ENCODE results near the gene PHACTR4.
"Not testable (repeated sequence)": the region's sequence is repeated elsewhere in the genome, so short reads cannot be mapped to it uniquely, and the experiment has no call there.

The PHACTR4 gene

GRCh38 chr1:28530456-28530855 lies 160.9 kb downstream of the PHACTR4 start:
- Histone ChIP-seq H3K4me1 (ENCODE audit: control insufficient read depth in 5 of 5, insufficient read depth in 5 of 5, low read length in 5 of 5) (no peaks in the 10 kb centered on the region), H3K27me3 (ENCODE audit: control insufficient read depth in 5 of 5, insufficient read depth in 4 of 5, low read length in 5 of 5) (no peaks in the 10 kb centered on the region), H3K4me3 (ENCODE audit: low read depth in 1 of 5, low read length in 5 of 5) (no peak overlapping the region), H3K9ac (ENCODE audit: low read length in 5 of 5) (no peak overlapping the region), H3K27ac (ENCODE audit: low read depth, low read length) (no peak overlapping the region), H3K36me3 (ENCODE audit: control insufficient read depth in 5 of 5, insufficient read depth in 5 of 5, low read length in 5 of 5) (peaks cover 0 to 22% (median 20%) of the 10 kb centered on the region in 5 donors), H3K9me3 (ENCODE audit: control insufficient read depth in 5 of 5, low read length in 5 of 5) (no peaks in the 10 kb centered on the region)

DNA sequence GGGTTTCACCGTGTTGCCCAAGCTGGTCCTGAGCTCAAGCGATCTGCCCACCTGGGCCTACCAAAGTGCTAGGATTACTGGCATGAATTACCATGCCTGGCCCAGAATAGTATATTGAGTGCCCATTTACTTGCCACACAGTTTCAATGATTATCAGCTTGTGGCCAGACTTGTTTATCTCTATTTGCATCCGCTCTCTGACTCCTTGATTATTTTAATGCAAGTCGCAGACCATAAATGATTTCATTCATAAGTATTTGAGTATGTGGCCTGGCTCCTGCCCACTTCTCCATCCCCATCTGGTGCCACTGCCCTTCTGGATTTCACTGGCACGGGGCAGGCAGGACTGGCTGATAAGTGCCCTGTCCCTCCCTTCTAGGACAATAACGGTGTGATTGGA lies 165.1 kb downstream of the PHACTR4 start:
- Histone ChIP-seq H3K4me1 (ENCODE audit: control insufficient read depth in 5 of 5, insufficient read depth in 5 of 5, low read length in 5 of 5) (peaks cover 0 to 3% (median 0%) of the 10 kb centered on the region in 5 donors), H3K9me3 (ENCODE audit: control insufficient read depth in 5 of 5, low read length in 5 of 5) (no peaks in the 10 kb centered on the region), H3K9ac (ENCODE audit: low read length in 5 of 5) (no peak overlapping the region), H3K27me3 (ENCODE audit: control insufficient read depth in 5 of 5, insufficient read depth in 4 of 5, low read length in 5 of 5) (no peaks in the 10 kb centered on the region), H3K36me3 (ENCODE audit: control insufficient read depth in 5 of 5, insufficient read depth in 5 of 5, low read length in 5 of 5) (peaks cover 0 to 47% (median 42%) of the 10 kb centered on the region in 5 donors), H3K4me3 (ENCODE audit: low read depth in 1 of 5, low read length in 5 of 5) (no peak overlapping the region), H3K27ac (ENCODE audit: low read depth, low read length) (no peak overlapping the region)

GRCh38 chr1:28535180-28535579 lies 165.6 kb downstream of the PHACTR4 start:
- Histone ChIP-seq H3K4me3 (ENCODE audit: low read depth in 1 of 5, low read length in 5 of 5) (no peak overlapping the region), H3K9me3 (ENCODE audit: control insufficient read depth in 5 of 5, low read length in 5 of 5) (no peaks in the 10 kb centered on the region), H3K36me3 (ENCODE audit: control insufficient read depth in 5 of 5, insufficient read depth in 5 of 5, low read length in 5 of 5) (peaks cover 0 to 47% (median 42%) of the 10 kb centered on the region in 5 donors), H3K9ac (ENCODE audit: low read length in 5 of 5) (no peak overlapping the region), H3K27ac (ENCODE audit: low read depth, low read length) (no peak overlapping the region), H3K27me3 (ENCODE audit: control insufficient read depth in 5 of 5, insufficient read depth in 4 of 5, low read length in 5 of 5) (no peaks in the 10 kb centered on the region), H3K4me1 (ENCODE audit: control insufficient read depth in 5 of 5, insufficient read depth in 5 of 5, low read length in 5 of 5) (peaks cover 0 to 3% (median 0%) of the 10 kb centered on the region in 5 donors)

DNA sequence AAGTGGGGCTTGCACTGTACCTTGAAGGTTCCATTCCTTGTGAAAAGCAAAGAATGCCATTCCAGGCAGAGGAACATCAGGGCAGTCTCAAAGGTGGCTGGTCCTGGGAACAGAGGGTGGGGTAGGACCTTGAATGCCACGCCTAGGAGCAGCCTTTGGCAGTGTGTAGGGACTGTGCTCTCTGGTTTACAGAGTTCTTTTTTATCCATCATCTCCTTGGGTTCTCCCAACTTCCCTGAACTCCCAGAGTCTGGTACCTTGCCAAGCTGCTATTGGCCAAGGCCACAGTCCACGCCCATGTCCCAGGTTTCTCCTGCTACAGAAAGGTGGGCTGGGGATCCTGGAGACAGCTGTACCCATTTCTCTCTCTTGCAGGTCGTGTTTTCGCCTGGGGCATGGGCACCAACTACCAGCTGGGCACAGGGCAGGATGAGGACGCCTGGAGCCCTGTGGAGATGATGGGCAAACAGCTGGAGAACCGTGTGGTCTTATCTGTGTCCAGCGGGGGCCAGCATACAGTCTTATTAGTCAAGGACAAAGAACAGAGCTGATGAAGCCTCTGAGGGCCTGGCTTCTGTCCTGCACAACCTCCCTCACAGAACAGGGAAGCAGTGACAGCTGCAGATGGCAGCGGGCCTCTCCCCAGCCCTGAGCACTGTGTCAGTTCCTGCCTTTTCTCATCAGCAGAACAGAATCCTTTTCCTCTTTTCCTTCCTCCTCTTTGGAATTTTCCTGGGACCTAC lies 168.1 kb downstream of the PHACTR4 start:
- no peak overlapping the region for H3K4me3 ChIP-seq (ENCODE audit: low read depth in 1 of 5, low read length in 5 of 5)
- H3K9me3 ChIP-seq (ENCODE audit: control insufficient read depth in 5 of 5, low read length in 5 of 5) = no peaks in the 10 kb centered on the region
- no peaks in the 10 kb centered on the region for H3K27me3 ChIP-seq (ENCODE audit: control insufficient read depth in 5 of 5, insufficient read depth in 4 of 5, low read length in 5 of 5)
- no peak overlapping the region for H3K9ac ChIP-seq (ENCODE audit: low read length in 5 of 5)
- H3K27ac ChIP-seq (ENCODE audit: low read depth, low read length) = no peak overlapping the region
- peaks cover 0 to 33% (median 31%) of the 10 kb centered on the region in 5 donors for H3K36me3 ChIP-seq (ENCODE audit: control insufficient read depth in 5 of 5, insufficient read depth in 5 of 5, low read length in 5 of 5)
- peaks cover 0 to 3% (median 0%) of the 10 kb centered on the region in 5 donors for H3K4me1 ChIP-seq (ENCODE audit: control insufficient read depth in 5 of 5, insufficient read depth in 5 of 5, low read length in 5 of 5)

DNA sequence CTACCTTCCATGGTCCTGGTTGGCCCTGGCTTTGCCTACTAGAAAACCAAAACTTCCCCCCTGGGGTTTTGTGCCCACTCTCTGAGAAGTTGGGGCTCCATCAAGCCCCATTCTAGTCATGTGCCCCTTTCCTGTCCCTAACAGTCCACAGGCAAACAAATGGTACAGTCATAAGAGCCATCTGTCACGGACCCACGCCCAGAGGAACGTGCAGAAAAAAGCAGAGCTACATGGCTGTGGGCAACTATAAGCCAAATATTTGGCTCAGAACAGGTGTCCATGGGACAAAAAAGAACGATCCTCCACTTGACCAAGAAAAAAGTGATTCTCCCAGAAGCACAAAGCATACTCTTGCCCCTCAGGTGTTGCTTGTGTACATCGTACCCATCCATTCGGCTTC lies 168.7 kb downstream of the PHACTR4 start:
- H3K27ac ChIP-seq (ENCODE audit: low read depth, low read length) = no peak overlapping the region
- H3K9ac ChIP-seq (ENCODE audit: low read length in 5 of 5) = no peak overlapping the region
- no peak overlapping the region for H3K4me3 ChIP-seq (ENCODE audit: low read depth in 1 of 5, low read length in 5 of 5)
- no peaks in the 10 kb centered on the region for H3K9me3 ChIP-seq (ENCODE audit: control insufficient read depth in 5 of 5, low read length in 5 of 5)
- H3K4me1 ChIP-seq (ENCODE audit: control insufficient read depth in 5 of 5, insufficient read depth in 5 of 5, low read length in 5 of 5) = peaks cover 0 to 3% (median 0%) of the 10 kb centered on the region in 5 donors
- no peaks in the 10 kb centered on the region for H3K27me3 ChIP-seq (ENCODE audit: control insufficient read depth in 5 of 5, insufficient read depth in 4 of 5, low read length in 5 of 5)
- peaks cover 0 to 33% (median 31%) of the 10 kb centered on the region in 5 donors for H3K36me3 ChIP-seq (ENCODE audit: control insufficient read depth in 5 of 5, insufficient read depth in 5 of 5, low read length in 5 of 5)

DNA sequence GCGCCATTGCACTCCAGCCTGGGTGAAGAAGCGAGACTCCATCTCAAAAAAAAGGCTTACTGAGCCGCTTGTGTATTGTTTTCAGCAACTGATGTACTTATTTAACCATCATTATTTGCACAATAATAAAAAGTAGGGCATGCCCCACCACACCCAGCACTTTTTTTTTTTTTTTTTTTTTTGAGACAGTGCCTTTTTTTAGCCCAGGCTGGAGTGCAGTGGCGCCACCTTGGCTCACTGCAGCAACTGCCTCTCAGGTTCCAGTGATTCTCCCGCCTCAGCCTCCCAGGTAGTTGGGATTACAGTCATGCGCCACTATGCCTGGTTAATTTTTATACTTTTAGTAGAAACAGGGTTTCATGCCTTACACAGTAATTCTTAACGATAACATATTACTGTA lies 171.1 kb downstream of the PHACTR4 start:
- no peak overlapping the region for H3K9ac ChIP-seq (ENCODE audit: low read length in 5 of 5)
- H3K27me3 ChIP-seq (ENCODE audit: control insufficient read depth in 5 of 5, insufficient read depth in 4 of 5, low read length in 5 of 5) = no peaks in the 10 kb centered on the region
- peaks cover 0 to 3% (median 0%) of the 10 kb centered on the region in 5 donors for H3K4me1 ChIP-seq (ENCODE audit: control insufficient read depth in 5 of 5, insufficient read depth in 5 of 5, low read length in 5 of 5)
- no peak overlapping the region for H3K27ac ChIP-seq (ENCODE audit: low read depth, low read length)
- H3K4me3 ChIP-seq (ENCODE audit: low read depth in 1 of 5, low read length in 5 of 5) = no peak overlapping the region
- no peaks in the 10 kb centered on the region for H3K9me3 ChIP-seq (ENCODE audit: control insufficient read depth in 5 of 5, low read length in 5 of 5)
- peaks cover 0 to 23% (median 20%) of the 10 kb centered on the region in 5 donors for H3K36me3 ChIP-seq (ENCODE audit: control insufficient read depth in 5 of 5, insufficient read depth in 5 of 5, low read length in 5 of 5)

GRCh38 chr1:28541414-28542015 lies 172.0 kb downstream of the PHACTR4 start:
- H3K36me3 ChIP-seq (ENCODE audit: control insufficient read depth in 5 of 5, insufficient read depth in 5 of 5, low read length in 5 of 5) = peaks cover 0 to 14% (median 12%) of the 10 kb centered on the region in 5 donors
- H3K9me3 ChIP-seq (ENCODE audit: control insufficient read depth in 5 of 5, low read length in 5 of 5); H3K9ac ChIP-seq (ENCODE audit: low read length in 5 of 5); H3K27me3 ChIP-seq (ENCODE audit: control insufficient read depth in 5 of 5, insufficient read depth in 4 of 5, low read length in 5 of 5); H3K4me3 ChIP-seq (ENCODE audit: low read depth in 1 of 5, low read length in 5 of 5); H3K4me1 ChIP-seq (ENCODE audit: control insufficient read depth in 5 of 5, insufficient read depth in 5 of 5, low read length in 5 of 5); H3K27ac ChIP-seq (ENCODE audit: low read depth, low read length): not testable (repeated sequence)

DNA sequence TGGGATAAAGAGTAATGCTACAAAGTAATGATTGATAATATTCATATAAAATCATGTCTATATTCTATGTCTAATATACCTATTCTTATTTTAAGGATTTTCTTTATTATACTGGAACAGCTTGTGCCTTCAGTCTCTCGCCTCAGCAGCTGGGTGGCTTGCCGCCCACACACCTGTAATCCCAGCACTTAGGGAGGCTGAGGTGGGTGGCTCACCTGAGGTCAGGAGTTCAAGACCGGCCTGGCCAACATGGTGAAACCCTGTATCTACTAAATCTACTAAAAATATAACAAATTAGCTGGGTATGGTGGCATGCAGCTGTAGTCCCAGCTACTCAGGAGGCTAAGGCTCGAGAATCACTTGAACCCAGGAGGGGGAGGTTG lies 175.7 kb downstream of the PHACTR4 start:
- Histone ChIP-seq H3K27me3 (ENCODE audit: control insufficient read depth in 5 of 5, insufficient read depth in 4 of 5, low read length in 5 of 5) (no peaks in the 10 kb centered on the region), H3K9ac (ENCODE audit: low read length in 5 of 5) (no peak overlapping the region), H3K4me1 (ENCODE audit: control insufficient read depth in 5 of 5, insufficient read depth in 5 of 5, low read length in 5 of 5) (no peaks in the 10 kb centered on the region), H3K4me3 (ENCODE audit: low read depth in 1 of 5, low read length in 5 of 5) (no peak overlapping the region), H3K27ac (ENCODE audit: low read depth, low read length) (no peak overlapping the region), H3K36me3 (ENCODE audit: control insufficient read depth in 5 of 5, insufficient read depth in 5 of 5, low read length in 5 of 5) (no peaks in the 10 kb centered on the region), H3K9me3 (ENCODE audit: control insufficient read depth in 5 of 5, low read length in 5 of 5) (no peaks in the 10 kb centered on the region)

DNA sequence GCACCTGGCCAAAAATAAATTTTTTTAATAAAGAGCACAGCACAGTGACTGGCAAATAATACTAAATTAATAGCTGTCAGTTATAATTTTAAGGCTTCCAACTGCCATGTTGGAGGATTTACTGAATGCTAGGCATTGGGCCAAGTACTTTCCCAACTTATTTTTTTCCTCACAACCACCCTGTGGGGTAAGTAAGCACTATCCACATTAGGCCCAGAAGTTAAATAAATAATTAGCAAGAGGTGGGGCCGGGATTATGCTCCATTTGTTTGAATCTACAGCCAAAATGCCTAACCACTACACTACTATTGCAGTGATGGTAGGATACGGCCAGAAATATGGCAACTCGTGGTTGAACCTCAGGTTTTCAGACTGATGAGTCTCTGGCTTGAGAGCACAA lies 178.8 kb downstream of the PHACTR4 start:
- Histone ChIP-seq H3K9ac (ENCODE audit: low read length in 5 of 5) (no peak overlapping the region), H3K36me3 (ENCODE audit: control insufficient read depth in 5 of 5, insufficient read depth in 5 of 5, low read length in 5 of 5) (no peaks in the 10 kb centered on the region), H3K4me3 (ENCODE audit: low read depth in 1 of 5, low read length in 5 of 5) (no peak overlapping the region), H3K9me3 (ENCODE audit: control insufficient read depth in 5 of 5, low read length in 5 of 5) (no peaks in the 10 kb centered on the region), H3K4me1 (ENCODE audit: control insufficient read depth in 5 of 5, insufficient read depth in 5 of 5, low read length in 5 of 5) (peaks cover 0 to 8% (median 8%) of the 10 kb centered on the region in 5 donors), H3K27ac (ENCODE audit: low read depth, low read length) (no peak overlapping the region), H3K27me3 (ENCODE audit: control insufficient read depth in 5 of 5, insufficient read depth in 4 of 5, low read length in 5 of 5) (no peaks in the 10 kb centered on the region)
